GM19463 (cell line): ENCODE measurements around the gene MCOLN1.
"Not testable (repeated sequence)": the region's sequence is repeated elsewhere in the genome, so short reads cannot be mapped to it uniquely, and the experiment has no call there.

ENCODE experiments used
- ATAC-seq: cut with Tn5 transposase; IDR thresholded peaks from one replicate; pipeline ENCODE4 v1.9.1; 2021; ENCODE audit warnings: mild to moderate bottlenecking, moderate library complexity; ENCODE audit not compliant: unreplicated experiment

MCOLN1 gene

DNA sequence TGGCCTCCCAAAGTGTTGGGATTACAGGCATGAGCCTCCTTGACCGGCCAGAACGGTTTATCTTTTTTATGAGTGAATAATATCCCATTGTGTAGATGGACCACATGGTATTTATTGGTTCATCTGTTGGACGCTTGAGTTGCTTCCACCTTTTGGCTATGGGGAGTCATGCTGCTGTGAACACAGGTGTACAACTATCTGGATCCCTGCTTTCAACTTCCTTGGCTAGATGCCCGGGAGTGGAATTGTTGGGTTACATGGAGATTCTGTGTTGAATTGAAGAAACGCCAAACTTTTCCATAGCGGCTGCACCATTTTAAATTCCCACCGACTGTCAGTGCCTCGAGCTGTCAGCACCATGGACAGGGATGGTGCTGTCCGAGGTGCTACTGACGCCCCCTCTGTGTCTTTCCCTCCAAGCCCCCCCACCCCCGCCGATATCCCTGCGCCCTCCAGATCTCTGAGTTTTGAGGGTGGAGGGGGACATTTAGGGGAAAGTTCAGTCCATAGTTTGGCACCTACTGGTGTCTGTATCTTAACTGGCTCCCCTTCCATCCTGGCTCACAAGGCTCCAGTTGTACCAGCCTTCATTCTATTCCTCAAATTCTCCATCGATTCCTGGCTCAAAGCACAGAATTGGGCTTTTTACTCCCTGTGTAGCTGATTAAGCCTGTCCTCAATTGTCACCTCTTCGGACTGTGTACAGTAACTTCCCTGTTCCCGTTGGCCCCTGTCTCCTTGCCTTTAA lies 40.4 kb downstream of the MCOLN1 start:
- ATAC-seq: no peak

DNA sequence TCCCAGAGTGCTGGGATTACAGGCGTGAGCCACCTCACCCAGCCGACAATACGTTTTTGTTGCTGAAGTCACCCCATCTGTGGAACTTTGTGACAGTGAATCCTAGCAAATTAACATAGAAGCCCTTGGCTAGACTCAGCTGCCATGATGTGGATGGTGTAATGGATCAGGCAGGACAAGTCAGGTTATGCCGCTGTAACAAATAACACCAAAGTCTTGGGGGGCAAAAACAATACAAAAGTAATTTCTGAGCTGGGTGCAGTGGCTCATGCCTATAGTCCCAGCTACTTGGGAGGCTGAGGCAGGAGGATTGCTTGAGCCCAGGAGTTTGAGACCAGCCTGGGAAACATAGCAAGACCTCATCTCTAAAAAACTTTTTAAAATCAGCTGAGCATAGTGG lies 42.4 kb downstream of the MCOLN1 start:
- no peak for ATAC-seq

- ATAC-seq: no peak
Measured at GRCh38 chr19:7565332-7565731, 42.9 kb downstream of the MCOLN1 start.

DNA sequence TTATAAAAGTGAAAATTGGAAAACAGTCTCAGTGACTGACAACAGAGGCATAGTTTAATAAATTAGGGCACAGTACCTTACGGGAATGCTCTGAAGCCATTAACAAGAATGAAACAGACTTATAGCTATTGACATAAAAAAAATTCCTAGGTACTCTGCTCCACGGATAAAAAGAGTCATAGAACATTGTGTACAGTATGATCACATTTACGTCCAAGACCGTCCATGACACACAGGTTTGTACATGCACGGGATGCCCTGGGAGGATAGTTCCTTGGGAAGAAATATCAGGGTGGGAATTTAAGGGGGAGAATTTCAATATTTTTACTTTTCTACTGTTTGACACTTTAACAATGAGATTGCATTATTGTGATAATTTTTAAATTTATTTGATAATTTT lies 48.3 kb downstream of the MCOLN1 start:
- ATAC-seq: no peak

- ATAC-seq: no peak
Measured at GRCh38 chr19:7575434-7576040, 53.1 kb downstream of the MCOLN1 start.

DNA sequence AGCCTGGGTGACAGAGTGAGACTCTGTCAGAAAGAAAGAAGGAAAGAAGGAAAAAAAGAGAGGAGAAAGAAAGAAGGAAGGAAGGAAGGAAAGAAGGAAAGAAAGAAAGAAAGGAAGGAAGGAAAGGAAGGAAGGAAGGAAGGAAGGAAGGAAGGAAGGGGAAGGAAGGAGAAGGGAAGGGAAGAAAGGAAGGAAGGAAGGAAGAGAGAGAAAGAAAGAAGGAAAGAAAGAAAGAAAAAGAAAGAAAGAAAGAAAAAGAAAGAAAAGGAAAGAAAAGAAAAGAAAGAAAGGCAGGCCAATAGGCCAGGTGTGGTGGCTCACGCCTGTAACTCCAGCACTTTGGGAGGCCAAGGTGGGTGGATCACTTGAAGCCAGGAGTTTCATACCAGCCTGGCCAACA lies 55.0 kb downstream of the MCOLN1 start:
- not testable (repeated sequence) for ATAC-seq

DNA sequence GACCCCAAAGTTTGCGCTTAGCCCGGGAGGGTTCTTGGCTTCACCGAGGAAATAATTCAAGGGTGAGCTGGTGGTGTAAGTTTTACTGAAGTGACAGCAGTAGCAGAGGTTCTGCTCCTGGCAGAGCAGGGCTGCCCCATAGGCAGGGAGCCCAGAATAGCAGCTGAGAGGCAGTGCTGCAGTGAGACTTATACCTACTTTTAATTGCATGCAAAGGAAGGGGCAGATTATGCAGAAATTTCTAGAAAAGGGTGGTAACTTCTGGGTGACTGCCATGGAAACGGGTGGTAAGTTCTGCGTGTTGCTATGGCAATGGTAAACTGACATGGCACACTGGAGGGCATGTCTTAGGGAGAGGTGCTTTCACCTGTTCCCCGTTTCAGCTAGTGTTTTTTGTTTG lies 55.7 kb downstream of the MCOLN1 start:
- no peak for ATAC-seq

- no peak for ATAC-seq
Measured at GRCh38 chr19:7579182-7579581, 56.8 kb downstream of the MCOLN1 start.

- ATAC-seq: no peak
Measured at GRCh38 chr19:7582446-7582845, 60.0 kb downstream of the MCOLN1 start.
